Panc1 (cell line): ENCODE results near the gene NIPAL3. TPM values are rescaled to one million over a fixed set of nuclear protein-coding genes. Genes with fewer than 3 reads are reported as not detected.

ENCODE experiments used
- ATAC-seq: fragments of 200-7000 bp; cut with Tn5 transposase; 2 replicates; pipeline ENCODE4 v1.9.1; 2020; ENCODE audit warnings: mild to moderate bottlenecking, moderate library complexity
- BruUV-seq: library from RNA; stranded (reverse); fragments of 400-500 nt; replicated peaks from 2 replicates; lab custom pipeline; 2021; lab: Mats Ljungman, UMichigan
- CTCF ChIA-PET: fragments of 300-600 bp; sonication (Branson Sonifier 250); formaldehyde crosslinking; loops from one replicate; lab custom pipeline; 2022; ENCODE audit warnings: antibody characterized with exemption; lab: Charles Lee
- POLR2A ChIA-PET: fragments of 300-600 bp; sonication (Branson Sonifier 250); formaldehyde crosslinking; loops from one replicate; lab custom pipeline; 2022; ENCODE audit warnings: antibody characterized with exemption; lab: Charles Lee
- DNase-seq: peaks from one replicate; pipeline ENCODE4 v3.0.0-alpha.2; 2010; ENCODE audit warnings: low read depth, low spot score
- H3K27ac ChIP-seq: 2 replicates; pipeline ENCODE4 v1.5.1; 2011; ENCODE audit warnings: mild to moderate bottlenecking, low read length, inconsistent platforms
- H3K27me3 ChIP-seq: fragments of 200-500 bp; sonication (Bioruptor generic); 2 replicates; pipeline ENCODE4 v1.6.0; 2014; ENCODE audit warnings: low read length, inconsistent platforms; ENCODE audit not compliant: control insufficient read depth, insufficient read depth
- H3K36me3 ChIP-seq: fragments of 200-500 bp; sonication (Bioruptor generic); 2 replicates; pipeline ENCODE4 v1.5.1; 2014; ENCODE audit warnings: inconsistent platforms, mild to moderate bottlenecking, low read length, moderate library complexity; ENCODE audit not compliant: control insufficient read depth, insufficient read depth
- H3K4me1 ChIP-seq: 2 replicates; pipeline ENCODE4 v1.5.1; 2011; ENCODE audit warnings: inconsistent platforms, mild to moderate bottlenecking, low read length, moderate library complexity; ENCODE audit not compliant: control insufficient read depth, insufficient read depth
- H3K4me3 ChIP-seq, 2 experiments: 2 replicates each; pipeline ENCODE4 v1.5.1; 2011 to 2012; ENCODE audit warnings: low read depth in 2 of 2, low read length in 2 of 2, mild to moderate bottlenecking in 2 of 2, inconsistent platforms in 1 of 2, moderate library complexity in 1 of 2
- H3K9me3 ChIP-seq: fragments of 200-500 bp; sonication (Bioruptor generic); 2 replicates; pipeline ENCODE4 v1.5.1; 2014; ENCODE audit warnings: low read depth, mild to moderate bottlenecking, inconsistent platforms, low read length, moderate library complexity; ENCODE audit not compliant: control insufficient read depth, insufficient read depth
- CTCF ChIP-seq: fragments of 450-650 bp; IDR thresholded peaks from 2 replicates; pipeline ENCODE4 v1.5.1; 2017; ENCODE audit warnings: mild to moderate bottlenecking
- POLR2AphosphoS5 ChIP-seq: IDR thresholded peaks from 2 replicates; pipeline ENCODE4 v1.6.1; 2012; ENCODE audit warnings: mild to moderate bottlenecking, low read depth, low read length, moderate library complexity
- REST ChIP-seq, 2 experiments: IDR thresholded peaks; 2 replicates each; pipeline ENCODE4 v1.6.1; 2011 to 2012; ENCODE audit warnings: low read depth in 2 of 2, control low read depth in 1 of 2, low read length in 1 of 2, mild to moderate bottlenecking in 1 of 2, moderate library complexity in 1 of 2; ENCODE audit not compliant: insufficient read depth in 1 of 2
- SIN3A ChIP-seq: IDR thresholded peaks from 2 replicates; pipeline ENCODE4 v1.6.1; 2012; ENCODE audit warnings: low read depth, mild to moderate bottlenecking, low read length, moderate library complexity, borderline replicate concordance; ENCODE audit not compliant: insufficient read depth
- TCF7L2 ChIP-seq: IDR thresholded peaks from 2 replicates; pipeline ENCODE4 v1.6.1; 2011; ENCODE audit warnings: mild to moderate bottlenecking, low read depth, low read length, inconsistent platforms
- in situ Hi-C: cut with HindIII; loops from 2 replicates; pipeline ENCODE4 v1.10.0; 2016; ENCODE audit warnings: low sequenced_read_pairs, low pct_unique_long_range_greater_than_20kb
- intact Hi-C: fragments of 100-400 bp; cut with micrococcal nuclease; formaldehyde crosslinking; loops from one replicate; pipeline ENCODE4 v1.10.0; 2022; ENCODE audit not compliant: unreplicated experiment
- total RNA-seq: library from RNA; stranded (reverse); gene quantifications from one replicate; pipeline ENCODE4 v1.2.1, GENCODE V29; 2021; ENCODE audit not compliant: unreplicated experiment

NIPAL3 gene
- total RNA-seq, 1 experiment from 2014 or later: 13.6 TPM

DNA sequence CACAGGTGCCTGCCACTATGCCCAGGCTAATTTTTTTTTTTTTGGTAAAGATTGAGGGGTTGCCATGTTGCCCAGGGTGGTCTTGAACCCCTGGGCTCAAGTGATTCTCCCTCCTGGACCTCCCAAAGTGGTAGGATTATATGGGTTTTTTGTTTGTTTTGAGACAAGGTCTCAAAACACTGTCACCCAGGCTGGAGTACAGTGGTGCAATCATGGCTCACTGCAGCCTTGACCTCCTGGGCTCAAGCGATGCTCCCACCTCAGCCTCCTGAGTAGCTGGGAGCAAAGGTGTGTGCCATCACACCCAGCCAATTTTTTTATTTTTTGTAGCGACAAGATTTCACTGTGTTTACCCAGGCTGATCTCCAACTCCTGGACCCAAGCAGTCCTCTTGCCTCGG lies 78.2 kb downstream of the NIPAL3 start:
- in situ Hi-C loops (no loop called here), intact Hi-C loops (no loop called here)
- no peak overlapping the region for H3K4me3 ChIP-seq
- H3K9me3 ChIP-seq: no peaks in the 10 kb centered on the region
- ATAC-seq (no peak), DNase-seq (no peak)
- no TSS peak for BruUV-seq
- ChIA-PET CTCF (no interaction called here), POLR2A (interaction anchor here (0.7 kb wide), 1 partner anchor 560 kb away, joined by 5 read pairs; no protein-coding TSS in a partner anchor)
- H3K27ac ChIP-seq: no peak overlapping the region
- H3K36me3 ChIP-seq: no peaks in the 10 kb centered on the region
- H3K4me1 ChIP-seq: no peaks in the 10 kb centered on the region
- TF ChIP-seq SIN3A (no peak), POLR2AphosphoS5 (no peak), TCF7L2 (no peak), REST (IDR thresholded peaks at IDR 0.05; ENCODE audit: insufficient read depth in 1 of 2, low read depth in 2 of 2, low read length in 1 of 2) (no peak), CTCF (no peak)
- no peaks in the 10 kb centered on the region for H3K27me3 ChIP-seq

DNA sequence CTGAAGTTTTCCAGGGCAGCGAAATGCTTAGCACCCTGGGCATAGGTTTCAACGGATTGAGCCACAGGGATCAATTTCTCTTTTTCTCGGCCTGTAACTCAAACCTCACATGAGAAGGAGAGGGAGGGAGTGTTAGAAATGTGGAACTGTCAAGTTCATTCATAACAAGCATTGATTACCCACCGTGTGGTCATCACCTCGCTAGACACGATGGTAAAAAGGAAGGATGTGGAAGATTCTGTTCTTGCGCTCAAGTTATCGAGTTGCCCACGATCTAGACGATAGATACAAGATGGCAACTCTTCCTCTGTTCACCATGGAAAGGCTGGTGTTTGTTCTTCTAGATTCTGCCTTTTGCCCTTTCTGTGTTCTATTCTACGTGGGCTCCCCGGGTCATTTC lies 83.0 kb downstream of the NIPAL3 start:
- no peak for ATAC-seq

More for the DNA sequence above, 83.0 kb downstream of the NIPAL3 start:
- POLR2A ChIA-PET: no interaction called here
- intact Hi-C loops: no loop called here
- Histone ChIP-seq H3K27me3 (no peaks in the 10 kb centered on the region), H3K4me3 (no peak overlapping the region), H3K27ac (no peak overlapping the region), H3K36me3 (no peaks in the 10 kb centered on the region; the same call in 1 of the 2 replicates), H3K9me3 (no peaks in the 10 kb centered on the region), H3K4me1 (peaks cover under 1% of the 10 kb centered on the region)
- no TSS peak for BruUV-seq
- TF ChIP-seq POLR2AphosphoS5 (no peak), CTCF (no peak), TCF7L2 (no peak), SIN3A (no peak), REST (IDR thresholded peaks at IDR 0.05; ENCODE audit: insufficient read depth in 1 of 2, low read depth in 2 of 2, low read length in 1 of 2) (no peak)
- in situ Hi-C loops: no loop called here
- DNase-seq: no peak
- CTCF ChIA-PET: no interaction called here
